GM13976 (cell line): ENCODE results near the gene HPS5.

ENCODE experiments used
- DNase-seq: peaks from one replicate; pipeline ENCODE4 v3.0.0; 2012; ENCODE audit warnings: low spot score
- in situ Hi-C: fragments of 300-500 bp; cut with MboI; formaldehyde crosslinking; loops from one replicate; pipeline ENCODE4 v1.12.0; 2022; ENCODE audit warnings: low sequenced_read_pairs, mixed read lengths, inconsistent platforms; ENCODE audit not compliant: unreplicated experiment
- TF ChIP-seq, protein P1 (sequence below): IDR thresholded peaks from 2 replicates; pipeline ENCODE4 v1.5.1; 2012; ENCODE audit warnings: borderline replicate concordance, mild to moderate bottlenecking; ENCODE audit not compliant: insufficient read depth; ENCODE audit errors: extremely low read depth, missing control alignments, control extremely low read depth

The HPS5 gene

GRCh38 chr11:18320617-18321016 is 1.3 kb downstream of the HPS5 start:
- no peak for DNase-seq
- in situ Hi-C loops, result no loop called here

GRCh38 chr11:18319914-18320313 is 2.0 kb downstream of the HPS5 start:
- no peak for DNase-seq
- TF ChIP-seq, protein P1, sequence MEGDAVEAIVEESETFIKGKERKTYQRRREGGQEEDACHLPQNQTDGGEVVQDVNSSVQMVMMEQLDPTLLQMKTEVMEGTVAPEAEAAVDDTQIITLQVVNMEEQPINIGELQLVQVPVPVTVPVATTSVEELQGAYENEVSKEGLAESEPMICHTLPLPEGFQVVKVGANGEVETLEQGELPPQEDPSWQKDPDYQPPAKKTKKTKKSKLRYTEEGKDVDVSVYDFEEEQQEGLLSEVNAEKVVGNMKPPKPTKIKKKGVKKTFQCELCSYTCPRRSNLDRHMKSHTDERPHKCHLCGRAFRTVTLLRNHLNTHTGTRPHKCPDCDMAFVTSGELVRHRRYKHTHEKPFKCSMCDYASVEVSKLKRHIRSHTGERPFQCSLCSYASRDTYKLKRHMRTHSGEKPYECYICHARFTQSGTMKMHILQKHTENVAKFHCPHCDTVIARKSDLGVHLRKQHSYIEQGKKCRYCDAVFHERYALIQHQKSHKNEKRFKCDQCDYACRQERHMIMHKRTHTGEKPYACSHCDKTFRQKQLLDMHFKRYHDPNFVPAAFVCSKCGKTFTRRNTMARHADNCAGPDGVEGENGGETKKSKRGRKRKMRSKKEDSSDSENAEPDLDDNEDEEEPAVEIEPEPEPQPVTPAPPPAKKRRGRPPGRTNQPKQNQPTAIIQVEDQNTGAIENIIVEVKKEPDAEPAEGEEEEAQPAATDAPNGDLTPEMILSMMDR, result no peak
- in situ Hi-C loops, result no loop called here

More at GRCh38 chr11:18320617-18321016, 1.3 kb downstream of the HPS5 start:
- TF ChIP-seq, protein P1, result no peak

DNA sequence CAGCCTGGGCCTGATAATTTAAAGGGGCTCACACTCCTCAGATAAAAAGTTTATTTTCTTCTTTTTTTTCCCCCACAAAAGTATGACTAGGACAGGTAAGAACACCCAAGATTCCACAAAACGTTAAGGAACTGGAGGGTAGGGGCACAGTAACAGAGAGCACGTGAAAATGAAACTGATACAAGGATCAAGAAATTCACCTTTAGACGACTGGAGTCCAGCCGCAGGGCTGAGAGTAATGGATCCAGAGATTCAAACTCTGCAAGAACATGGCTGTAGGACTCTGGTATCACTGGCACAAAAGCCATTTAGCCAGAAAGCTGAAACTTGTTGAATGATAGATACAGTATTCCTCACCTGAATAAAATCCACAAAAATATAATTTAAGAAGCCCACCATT is 4.4 kb downstream of the HPS5 start:
- no peak for DNase-seq
- TF ChIP-seq, protein P1, result no peak
- in situ Hi-C loops, result no loop called here

- in situ Hi-C loops, result no loop called here
- TF ChIP-seq, protein P1, result no peak
- DNase-seq, result no peak
Observed at GRCh38 chr11:18315893-18316292, 6.0 kb downstream of the HPS5 start.

- no peak for DNase-seq
- in situ Hi-C loops, result no loop called here
- TF ChIP-seq, protein P1, result no peak
Observed at GRCh38 chr11:18314784-18315523, 7.0 kb downstream of the HPS5 start.

GRCh38 chr11:18313965-18314763 is 7.8 kb downstream of the HPS5 start:
- TF ChIP-seq, protein P1, result no peak
- in situ Hi-C loops, result no loop called here
- no peak for DNase-seq
